Left renal pelvis (tissue), 4 donors: Measurements from ENCODE around the gene SLC2A6. TPM values are rescaled to one million over a fixed set of nuclear protein-coding genes. Genes with fewer than 3 reads are reported as not detected.

Experiments
- DNase-seq, 4 donors: peaks; one replicate each; pipeline ENCODE4 v3.0.0-alpha.2; 2013; ENCODE audit warnings: low read depth in 4 of 4, low spot score in 3 of 4
- polyA plus RNA-seq, 4 donors: library from polyadenylated mRNA; unstranded; fragments of 120-200 nt; gene quantifications; one replicate each; pipeline ENCODE4 v1.2.1, GENCODE V29; 2013; ENCODE audit not compliant: insufficient read length in 4 of 4

SLC2A6 gene
- polyA plus RNA-seq, 4 donors, result 0.76 to 1.8 (median 1.5) TPM

GRCh38 chr9:133516256-133516960, 37.5 kb upstream of the SLC2A6 start:
- DNase-seq, result no peak

- DNase-seq, result no peak
Observed at GRCh38 chr9:133515615-133516255, 36.8 kb upstream of the SLC2A6 start.

- DNase-seq, result no peak
Observed at GRCh38 chr9:133515240-133515610, 36.3 kb upstream of the SLC2A6 start.

- no peak for DNase-seq
Observed at GRCh38 chr9:133514460-133515239, 35.8 kb upstream of the SLC2A6 start.

GRCh38 chr9:133513214-133514100, 34.6 kb upstream of the SLC2A6 start:
- no peak for DNase-seq

- no peak for DNase-seq
Observed at GRCh38 chr9:133512253-133513213, 33.6 kb upstream of the SLC2A6 start.

GRCh38 chr9:133511607-133512006, 32.7 kb upstream of the SLC2A6 start:
- DNase-seq, result no peak

- DNase-seq, result no peak
Observed at GRCh38 chr9:133510926-133511505, 32.1 kb upstream of the SLC2A6 start.

- peak in 3 of 4 donors; percentile 56 to 60 (median 59) for DNase-seq
Observed at GRCh38 chr9:133509179-133510083, 30.5 kb upstream of the SLC2A6 start.

GRCh38 chr9:133508046-133508445, 29.1 kb upstream of the SLC2A6 start:
- no peak for DNase-seq

GRCh38 chr9:133507246-133507965, 28.5 kb upstream of the SLC2A6 start:
- DNase-seq, result no peak

- DNase-seq, result no peak
Observed at GRCh38 chr9:133506653-133507038, 27.7 kb upstream of the SLC2A6 start.

GRCh38 chr9:133505901-133506652, 27.2 kb upstream of the SLC2A6 start:
- DNase-seq, result no peak

GRCh38 chr9:133505186-133505830, 26.4 kb upstream of the SLC2A6 start:
- no peak for DNase-seq

- DNase-seq, result no peak
Observed at GRCh38 chr9:133502112-133502511, 23.2 kb upstream of the SLC2A6 start.

GRCh38 chr9:133499892-133500270, 21.0 kb upstream of the SLC2A6 start:
- DNase-seq, result no peak
